Breast epithelium (tissue), 4 donors: ENCODE data around the gene NKX2-4. TPM values are rescaled to one million over a fixed set of nuclear protein-coding genes. Genes with fewer than 3 reads are reported as not detected.

Experiments
- DNase-seq, 2 donors: peaks; one replicate each; pipeline ENCODE4 v3.0.0-alpha.2; 2019; ENCODE audit warnings: low spot score in 2 of 2
- H3K27ac ChIP-seq, 2 donors: fragments of 200-600 bp; sonication (generic) in 1 of 2; one replicate each; pipeline ENCODE4 v1.5.1; 2016 to 2019; ENCODE audit warnings: mild to moderate bottlenecking in 1 of 2
- H3K27me3 ChIP-seq, 2 donors: fragments of 200-600 bp; sonication (generic) in 1 of 2; one replicate each; pipeline versions ENCODE4 v1.5.1 to v1.6.0; 2017 to 2019; ENCODE audit warnings: control low read depth in 1 of 2, mild to moderate bottlenecking in 1 of 2
- H3K36me3 ChIP-seq: fragments of 200-600 bp; one replicate; pipeline ENCODE4 v1.5.1; 2019
- H3K4me1 ChIP-seq, 2 donors: fragments of 200-600 bp; sonication (generic); one replicate each; pipeline ENCODE4 v1.5.1; 2016 to 2019; ENCODE audit warnings: control low read depth in 1 of 2
- H3K4me3 ChIP-seq, 3 donors: fragments of 200-600 bp; sonication (generic); 1 replicate in 2 of 3; 2 replicates in 1 of 3; pipeline ENCODE4 v1.5.1; 2016 to 2019; ENCODE audit warnings: mild to moderate bottlenecking in 3 of 3, moderate library complexity in 2 of 3
- H3K9me3 ChIP-seq, 2 donors: fragments of 200-600 bp; sonication (generic) in 1 of 2; one replicate each; pipeline ENCODE4 v1.5.1; 2016 to 2019; ENCODE audit warnings: control low read depth in 1 of 2
- CTCF ChIP-seq, 3 donors: fragments of 450-650 bp; IDR thresholded peaks; one replicate each; pipeline ENCODE4 v1.5.1; 2016 to 2017; ENCODE audit warnings: antibody characterized with exemption in 3 of 3, mild to moderate bottlenecking in 3 of 3, moderate library complexity in 3 of 3
- POLR2A ChIP-seq: fragments of 450-650 bp; IDR thresholded peaks from one replicate; pipeline ENCODE4 v1.6.1; 2016; ENCODE audit warnings: antibody characterized with exemption, mild to moderate bottlenecking, moderate library complexity
- POLR2AphosphoS5 ChIP-seq, 3 donors: sonication (generic); formaldehyde crosslinking; IDR thresholded peaks; one replicate each; pipeline ENCODE4 v1.6.1; 2017; ENCODE audit warnings: antibody characterized with exemption in 3 of 3
- intact Hi-C: fragments of 100-400 bp; cut with DNase I; formaldehyde crosslinking; loops from one replicate; pipeline ENCODE4 v1.15.1; 2023; ENCODE audit warnings: low total_unique reads
- total RNA-seq, 3 donors: library from RNA; depleted of rRNA; stranded (reverse); fragments of >200 nt; gene quantifications; one replicate each; pipeline ENCODE4 v1.1.0, GENCODE V29; 2016

NKX2-4 gene
- total RNA-seq, 3 donors from 2014 or later: not detected

GRCh38 chr20:21393816-21394519 is 3.4 kb downstream of the NKX2-4 start:
- H3K4me1 ChIP-seq: peaks cover 0 to 8% of the 10 kb centered on the region in 2 donors
- TF ChIP-seq POLR2AphosphoS5 (IDR thresholded peaks at IDR 0.05): no peak
- TF ChIP-seq POLR2A: no peak
- TF ChIP-seq CTCF (IDR thresholded peaks at IDR 0.05): no peak
- intact Hi-C loops: no loop called here
- H3K4me3 ChIP-seq: no peak overlapping the region
- no peak for DNase-seq
- no peaks in the 10 kb centered on the region for H3K36me3 ChIP-seq
- H3K27ac ChIP-seq: no peak overlapping the region
- no peaks in the 10 kb centered on the region for H3K9me3 ChIP-seq
- peaks cover 14 to 57% of the 10 kb centered on the region in 2 donors for H3K27me3 ChIP-seq

GRCh38 chr20:21393166-21393565 is 4.2 kb downstream of the NKX2-4 start:
- peaks cover 14 to 49% of the 10 kb centered on the region in 2 donors for H3K27me3 ChIP-seq
- intact Hi-C loops: no loop called here

GRCh38 chr20:21391972-21392352 is 5.4 kb downstream of the NKX2-4 start:
- intact Hi-C loops: no loop called here
- H3K27me3 ChIP-seq: peaks cover 10 to 37% of the 10 kb centered on the region in 2 donors
- no peak for DNase-seq
- H3K9me3 ChIP-seq: no peaks in the 10 kb centered on the region
- no peak overlapping the region for H3K4me3 ChIP-seq
- no peaks in the 10 kb centered on the region for H3K36me3 ChIP-seq
- H3K4me1 ChIP-seq: peaks cover 0 to 8% of the 10 kb centered on the region in 2 donors
- no peak overlapping the region for H3K27ac ChIP-seq
- TF ChIP-seq POLR2A (no peak), POLR2AphosphoS5 (IDR thresholded peaks at IDR 0.05) (no peak), CTCF (IDR thresholded peaks at IDR 0.05) (no peak)

More at GRCh38 chr20:21393166-21393565, 4.2 kb downstream of the NKX2-4 start:
- H3K9me3 ChIP-seq: no peaks in the 10 kb centered on the region
- no peak for TF ChIP-seq POLR2A
- no peak for TF ChIP-seq CTCF (IDR thresholded peaks at IDR 0.05)
- no peak for TF ChIP-seq POLR2AphosphoS5 (IDR thresholded peaks at IDR 0.05)
- H3K27ac ChIP-seq: no peak overlapping the region
- DNase-seq: no peak
- H3K4me3 ChIP-seq: no peak overlapping the region
- H3K36me3 ChIP-seq: no peaks in the 10 kb centered on the region
- peaks cover 0 to 8% of the 10 kb centered on the region in 2 donors for H3K4me1 ChIP-seq

GRCh38 chr20:21391185-21391971 is 5.9 kb downstream of the NKX2-4 start:
- H3K36me3 ChIP-seq: no peaks in the 10 kb centered on the region
- no peak for DNase-seq
- H3K9me3 ChIP-seq: no peaks in the 10 kb centered on the region
- peaks cover 5 to 31% of the 10 kb centered on the region in 2 donors for H3K27me3 ChIP-seq
- TF ChIP-seq POLR2AphosphoS5 (IDR thresholded peaks at IDR 0.05) (no peak), POLR2A (no peak), CTCF (IDR thresholded peaks at IDR 0.05) (no peak)
- intact Hi-C loops: no loop called here
- H3K4me3 ChIP-seq: no peak overlapping the region
- no peak overlapping the region for H3K27ac ChIP-seq
- H3K4me1 ChIP-seq: peaks cover 0 to 3% of the 10 kb centered on the region in 2 donors

- no peak for DNase-seq
- Histone ChIP-seq H3K27me3 (peaks cover under 1 to 25% of the 10 kb centered on the region in 2 donors), H3K4me3 (no peak overlapping the region), H3K36me3 (no peaks in the 10 kb centered on the region), H3K4me1 (no peaks in the 10 kb centered on the region), H3K27ac (no peak overlapping the region), H3K9me3 (no peaks in the 10 kb centered on the region)
- TF ChIP-seq CTCF (IDR thresholded peaks at IDR 0.05) (no peak), POLR2A (no peak), POLR2AphosphoS5 (IDR thresholded peaks at IDR 0.05) (no peak)
- intact Hi-C loops: no loop called here
These were observed 6.6 kb downstream of the NKX2-4 start for GRCh38 chr20:21390768-21391167.
